DND-41 (cell line): ENCODE data around the gene ATXN7L1.

ENCODE experiments used
- CTCF ChIP-seq: IDR thresholded peaks from 2 replicates; pipeline ENCODE4 v1.5.1; 2012; ENCODE audit warnings: borderline replicate concordance, low read length, moderate library complexity, mild to moderate bottlenecking; ENCODE audit not compliant: poor library complexity, severe bottlenecking; ENCODE audit errors: extremely low read depth
- EZH2 ChIP-seq: IDR thresholded peaks from 3 replicates; pipeline ENCODE4 v1.6.1; 2012; ENCODE audit warnings: borderline replicate concordance, low read depth, mild to moderate bottlenecking, moderate library complexity, low read length, inconsistent platforms; ENCODE audit not compliant: severe bottlenecking

GRCh38 chr7:105690325-105690945, 186.0 kb downstream of the ATXN7L1 start:
- TF ChIP-seq CTCF, result no peak
- TF ChIP-seq EZH2, result no peak
